Stimulated activated CD8-positive, alpha-beta memory T cell treated with anti-CD3 and anti-CD28 coated beads, Interleukin-4, amount 100 ng/mL, for 4 hours (primary cell): ENCODE data around the gene DPT.

Experiments used
- DNase-seq, 2 donors: peaks; one replicate each; pipeline ENCODE4 v3.0.0-alpha.2; 2020; ENCODE audit warnings: low read depth in 2 of 2, low spot score in 1 of 2

Gene DPT

DNA sequence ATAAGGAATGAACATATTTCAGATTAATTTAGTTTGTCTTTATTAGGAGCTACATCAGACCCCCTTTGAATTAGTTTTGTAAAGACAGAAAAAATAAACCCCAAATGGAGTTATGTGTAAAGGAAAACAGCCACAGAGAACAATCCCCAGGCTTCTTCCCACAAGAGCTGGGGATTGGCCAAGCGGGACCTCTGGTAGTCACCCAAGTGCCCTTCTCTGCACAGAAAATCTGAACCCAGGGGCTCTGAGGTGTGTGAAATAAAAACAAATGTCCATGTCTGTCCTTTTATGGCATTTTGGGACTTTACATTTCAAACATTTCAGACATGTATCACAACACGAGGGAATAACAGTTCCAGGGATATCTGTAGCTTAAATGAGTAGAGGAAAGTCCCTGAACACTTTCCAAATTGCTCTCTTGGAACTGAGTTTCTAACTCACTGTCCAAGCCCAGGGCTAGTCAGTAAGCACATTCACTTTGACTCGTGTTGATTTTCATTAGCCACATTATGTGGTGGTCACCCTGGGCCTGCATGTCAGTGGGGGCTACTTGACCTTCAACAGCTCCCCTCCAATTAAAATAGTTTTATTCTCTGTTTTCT, 22.5 kb downstream of the DPT start:
- no peak for DNase-seq

DNA sequence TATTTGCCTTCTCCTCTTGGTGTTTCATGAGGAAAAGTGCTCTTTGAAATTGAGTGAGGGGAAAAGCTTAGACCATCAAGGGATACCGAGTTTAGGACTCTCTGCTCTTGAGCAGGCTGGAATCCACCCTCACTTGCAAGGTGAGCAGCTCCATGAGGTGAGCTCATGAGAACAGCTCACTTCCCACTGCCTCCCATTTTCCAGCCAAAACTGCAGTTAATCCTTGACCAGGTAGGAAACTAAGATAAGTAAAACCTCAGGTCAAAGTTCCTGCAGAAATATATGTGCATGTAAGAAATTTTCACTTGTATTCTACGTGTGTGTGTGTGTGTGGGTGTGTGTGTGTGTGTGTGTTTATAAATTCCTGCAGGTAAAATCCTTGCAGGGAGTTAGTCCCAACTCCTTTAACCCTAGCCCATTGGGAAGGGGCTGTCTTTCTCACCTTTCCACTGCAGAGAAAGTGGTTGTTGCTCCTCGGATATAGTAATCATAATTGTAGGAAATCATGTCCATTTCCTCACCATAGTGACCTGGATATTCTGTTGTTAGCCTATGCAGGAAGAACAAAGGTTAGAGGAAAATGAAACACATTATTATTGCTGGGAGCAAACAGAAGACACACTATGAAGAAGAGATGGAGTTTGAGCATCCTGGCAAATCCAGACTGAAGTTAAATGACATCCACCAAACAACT, 28.3 kb downstream of the DPT start:
- DNase-seq = no peak

DNA sequence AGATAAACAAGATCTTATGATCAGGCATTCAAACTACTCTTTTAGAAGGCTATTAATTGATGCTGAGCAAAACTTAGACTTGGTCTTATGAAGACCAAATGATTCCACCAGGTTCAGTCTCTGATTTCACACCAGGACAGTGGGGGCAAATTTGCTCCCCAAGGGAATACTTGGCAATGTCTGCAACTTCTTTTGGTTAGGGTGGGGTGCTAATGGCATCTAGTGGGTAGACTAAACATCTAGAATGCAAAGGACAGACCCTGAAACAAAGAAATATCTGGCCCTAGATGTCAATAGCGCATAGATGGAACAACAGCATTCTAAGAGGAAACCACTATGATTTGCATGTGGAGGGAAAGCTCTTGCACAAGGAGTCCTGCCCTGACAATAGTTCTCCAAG, 30.6 kb downstream of the DPT start:
- no peak for DNase-seq

DNA sequence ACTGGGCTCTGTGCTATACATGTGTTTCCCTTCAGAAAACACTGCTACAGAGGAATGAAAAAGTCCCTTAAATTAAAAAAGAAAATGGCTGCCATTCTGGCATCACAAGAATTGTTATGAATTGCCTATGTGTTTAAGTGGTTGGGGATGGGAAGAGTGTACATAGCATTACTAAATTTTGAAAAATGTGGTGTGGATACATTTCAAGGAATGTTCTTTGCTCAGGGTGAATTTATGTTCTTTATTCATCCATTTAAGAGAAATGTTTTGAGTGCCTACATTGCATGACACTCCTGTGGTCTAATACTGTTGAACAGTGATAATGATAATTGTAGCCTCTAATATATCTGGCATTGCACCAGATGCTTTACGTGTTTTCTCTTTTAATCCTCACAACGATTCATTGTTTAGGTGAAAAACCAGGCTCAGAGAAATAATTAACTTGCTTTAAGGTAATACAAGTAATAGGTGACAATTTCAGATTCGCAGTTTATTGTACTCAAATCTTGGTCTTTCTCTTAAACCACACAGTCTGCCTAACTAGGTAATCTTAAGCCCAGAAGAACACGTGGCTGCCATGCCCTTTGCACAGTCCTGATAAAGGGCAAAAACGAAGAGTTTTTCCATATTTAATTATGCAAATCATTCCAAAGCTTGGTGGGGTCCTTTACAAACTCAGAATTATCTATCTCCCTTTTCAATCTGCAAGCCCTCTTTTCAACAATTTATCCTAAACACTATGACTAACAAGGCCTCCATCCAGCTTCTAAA, 31.5 kb downstream of the DPT start:
- DNase-seq = no peak

DNA sequence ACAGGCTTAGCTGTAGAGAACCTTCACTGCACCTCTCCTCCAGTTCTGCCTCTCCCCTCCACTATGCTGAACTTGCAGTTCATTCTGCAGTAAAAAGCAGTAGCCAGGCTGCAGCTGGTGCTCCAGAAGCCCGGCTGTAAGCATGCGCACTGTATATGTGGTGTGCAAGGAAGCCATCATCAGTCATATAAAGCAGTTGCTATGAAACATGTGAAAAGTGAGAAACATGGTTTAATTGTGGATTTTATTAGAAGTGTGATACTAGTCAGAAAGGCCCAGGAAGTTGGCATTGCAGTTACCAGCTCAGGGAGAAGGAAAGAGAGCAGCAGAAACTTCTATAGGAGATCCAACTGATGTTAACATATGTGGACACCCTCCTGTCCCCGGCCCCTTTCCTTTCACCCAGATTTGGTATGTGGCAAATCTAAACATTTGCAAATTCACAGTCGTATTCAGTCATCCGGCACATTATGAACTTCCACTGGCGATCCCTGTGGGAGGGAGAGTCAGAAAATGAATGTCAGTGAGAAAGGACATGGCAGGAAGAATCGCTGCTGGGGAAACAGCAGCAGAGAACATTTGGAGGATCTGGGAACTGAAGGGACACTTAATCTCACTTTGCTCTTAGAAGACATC, 32.8 kb downstream of the DPT start:
- DNase-seq = no peak

DNA sequence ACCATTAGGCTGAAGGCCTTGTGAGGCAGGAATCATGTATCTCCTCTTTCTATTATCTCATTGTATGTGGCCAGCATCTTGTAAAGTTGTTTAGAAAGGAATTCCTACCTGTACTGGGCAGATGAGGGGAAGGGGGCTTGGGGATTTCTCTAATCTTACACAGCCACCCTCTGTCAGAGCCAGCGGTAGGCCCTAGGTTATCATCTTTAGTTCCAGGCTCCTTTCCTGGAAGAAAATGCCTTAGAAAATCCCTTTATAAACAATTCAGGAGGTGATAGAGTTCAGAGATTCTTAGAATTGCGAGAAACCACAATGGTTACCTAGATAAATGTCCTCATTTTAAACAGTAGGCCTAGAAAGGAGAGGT, 35.2 kb downstream of the DPT start:
- DNase-seq = no peak

DNA sequence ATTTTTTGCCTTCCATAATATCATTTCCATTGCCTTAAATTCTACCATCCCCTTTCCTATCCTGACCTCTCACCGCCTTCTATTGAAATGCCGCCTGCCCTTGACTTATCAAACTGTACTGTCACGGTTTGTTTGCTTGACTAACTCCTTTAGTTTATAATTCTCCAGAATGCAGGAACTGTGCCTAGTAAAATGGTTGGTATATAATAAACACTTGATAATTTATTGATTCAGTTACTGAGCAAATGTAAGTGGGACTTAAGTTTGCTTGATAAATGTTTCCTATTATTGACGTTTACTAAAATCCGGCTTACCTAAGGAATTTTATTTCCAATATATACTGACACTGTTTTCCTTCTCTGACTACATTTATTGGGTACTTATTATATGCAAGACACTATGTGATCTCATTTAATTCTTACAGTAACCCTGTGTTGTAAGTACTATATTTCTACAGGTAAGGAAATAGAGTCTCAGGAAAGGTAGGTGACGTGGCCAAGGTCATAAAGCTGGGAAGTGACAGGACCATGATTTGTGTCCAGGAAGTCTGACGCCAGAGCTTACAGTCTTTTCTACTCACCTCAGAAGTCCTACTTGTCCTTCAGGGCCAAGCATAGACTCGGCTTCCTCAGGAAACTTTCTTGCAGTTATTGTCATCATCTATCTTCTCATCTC, 35.7 kb downstream of the DPT start:
- no peak for DNase-seq

DNA sequence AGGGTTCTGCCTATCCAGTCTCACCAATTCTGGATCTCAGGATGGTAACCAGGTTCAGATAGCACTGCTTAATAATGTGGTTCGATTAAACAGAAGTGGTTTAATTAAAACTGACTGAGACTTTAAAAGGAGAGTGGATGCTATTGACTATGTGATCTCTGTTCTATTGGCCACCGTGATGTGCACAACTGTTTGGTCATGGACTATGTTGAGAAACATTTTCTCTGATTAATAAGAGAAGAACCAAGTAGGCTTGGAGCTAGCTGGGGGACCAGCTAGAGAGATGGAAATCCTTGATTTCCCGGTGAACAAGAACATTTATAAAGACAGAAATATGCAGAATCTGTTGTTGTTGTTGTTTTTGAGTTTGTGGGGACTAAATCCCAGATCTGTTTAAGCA, 36.5 kb downstream of the DPT start:
- no peak for DNase-seq

DNA sequence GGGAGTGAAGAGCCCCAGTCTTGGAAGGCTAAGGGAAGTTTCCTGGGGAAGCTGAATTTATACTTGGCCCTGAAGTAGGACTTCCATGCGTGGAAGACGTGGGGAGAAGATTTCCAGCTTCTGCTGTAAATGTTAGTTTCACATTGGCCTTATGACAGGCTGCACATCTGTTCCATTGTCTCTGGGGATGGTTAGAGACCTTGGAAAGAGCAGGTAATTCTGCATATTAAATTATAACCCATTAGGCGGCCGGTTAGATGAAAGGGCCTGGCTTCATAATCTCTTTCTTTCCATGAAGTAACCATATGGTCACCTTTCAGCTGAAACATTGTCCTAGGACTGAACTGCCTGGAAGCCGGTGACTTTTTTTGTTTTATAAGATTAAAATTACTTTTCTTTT, 37.5 kb downstream of the DPT start:
- no peak for DNase-seq

DNA sequence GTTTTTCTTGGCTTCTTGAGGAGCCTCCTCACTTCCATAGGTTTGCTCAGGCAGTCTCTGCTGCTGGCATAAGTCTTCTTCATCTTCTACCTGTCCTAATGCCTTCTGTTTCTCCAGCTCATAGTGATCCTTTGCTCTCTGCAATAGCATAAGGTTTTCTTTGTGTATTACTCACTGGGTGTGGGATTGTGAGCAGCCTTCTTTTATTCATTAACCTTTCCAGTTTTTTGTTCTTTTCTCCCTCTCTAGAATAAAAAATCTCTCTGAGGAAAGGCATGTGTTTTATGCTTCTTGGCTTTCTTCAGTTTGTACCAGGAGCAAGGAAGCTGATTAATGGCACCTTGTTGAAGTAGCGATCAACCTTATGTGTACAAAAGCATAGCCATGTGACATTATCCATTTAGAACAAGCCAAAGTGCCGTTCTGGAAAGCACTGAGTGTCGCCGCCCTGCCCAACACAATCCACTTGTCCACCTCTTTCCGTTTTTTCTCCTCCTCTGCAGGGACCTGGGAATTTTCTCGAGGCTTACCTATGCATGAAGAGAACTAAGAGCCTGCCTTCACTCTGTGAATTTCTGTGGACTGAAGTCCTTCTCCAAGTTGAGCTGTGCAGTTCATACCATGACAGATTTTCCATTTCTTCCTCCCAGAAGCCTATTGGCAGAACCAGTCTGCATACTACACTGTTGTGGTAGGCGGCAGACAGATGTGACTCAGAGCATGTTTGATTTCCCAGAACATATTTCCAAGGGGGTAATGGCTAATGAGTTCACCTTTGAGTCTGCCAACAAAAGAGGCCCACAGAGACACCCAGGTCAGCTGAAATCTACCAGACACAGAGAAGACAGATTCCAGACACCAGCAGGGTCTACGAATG, 39.0 kb downstream of the DPT start:
- no peak for DNase-seq

DNA sequence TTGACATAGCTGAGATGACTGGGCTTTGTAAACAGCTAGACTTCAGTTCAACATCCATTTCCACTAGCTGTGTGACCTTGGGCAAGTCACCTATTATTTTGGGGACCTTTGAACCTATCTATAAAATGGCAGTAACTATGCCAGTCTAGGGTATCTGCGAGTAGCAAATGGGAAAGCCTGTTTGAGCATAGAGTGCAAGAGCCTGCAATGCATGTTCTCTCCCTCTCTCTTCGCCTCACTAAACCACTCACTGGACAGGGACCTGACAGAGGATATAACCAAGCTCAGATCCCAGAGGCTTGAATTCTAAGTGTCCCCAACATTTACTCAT, 39.7 kb downstream of the DPT start:
- DNase-seq = no peak

DNA sequence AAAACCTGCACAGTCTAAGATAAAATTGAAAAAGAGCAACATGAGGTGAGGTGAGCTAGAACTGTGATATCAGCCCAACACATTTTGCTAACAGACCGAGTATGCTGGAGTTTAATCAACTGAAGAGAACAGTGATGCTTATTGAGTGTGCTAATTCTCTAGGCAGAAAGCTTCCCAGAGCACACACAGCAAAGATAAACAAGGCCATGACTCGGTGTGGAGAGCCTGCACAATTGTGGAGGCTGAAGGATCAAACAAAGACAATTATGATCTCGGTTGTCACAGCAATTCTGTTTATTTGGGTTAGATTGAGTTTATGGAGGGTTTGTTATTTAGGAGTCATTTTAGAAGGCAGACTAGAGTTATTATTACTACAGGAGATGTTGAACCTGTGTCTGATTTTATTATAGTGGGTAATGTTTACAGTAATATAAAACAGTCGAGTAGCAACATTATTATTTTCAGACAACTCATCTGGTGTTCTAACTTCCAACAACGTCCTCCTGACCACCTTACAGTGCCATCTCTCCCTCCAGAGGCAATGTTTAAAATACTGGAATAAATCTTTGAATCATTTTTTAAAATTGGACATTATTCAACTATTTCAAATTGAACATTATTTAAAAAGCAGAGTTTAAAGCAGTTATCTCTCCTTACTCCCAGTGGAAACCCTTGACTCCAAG, 40.2 kb downstream of the DPT start:
- no peak for DNase-seq

DNA sequence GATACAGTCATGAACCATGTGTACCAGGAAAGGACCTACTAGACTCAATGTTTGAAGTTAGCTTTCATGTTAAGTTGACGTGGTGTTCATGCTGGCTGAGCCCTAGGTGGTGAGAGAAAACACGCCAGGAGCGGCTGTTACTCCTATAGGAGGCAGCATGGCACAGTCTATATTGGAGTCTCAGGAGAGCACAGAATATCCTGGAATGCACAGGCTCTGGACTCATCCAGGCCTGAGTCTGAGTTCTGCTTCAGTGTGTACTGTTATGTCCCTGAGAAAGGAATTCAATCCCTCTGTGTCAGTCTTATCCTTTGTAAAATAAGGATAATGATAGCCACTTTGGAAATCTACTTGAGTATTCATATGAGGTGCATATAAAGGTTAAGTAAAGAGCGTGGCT, 41.2 kb downstream of the DPT start:
- DNase-seq = no peak

DNA sequence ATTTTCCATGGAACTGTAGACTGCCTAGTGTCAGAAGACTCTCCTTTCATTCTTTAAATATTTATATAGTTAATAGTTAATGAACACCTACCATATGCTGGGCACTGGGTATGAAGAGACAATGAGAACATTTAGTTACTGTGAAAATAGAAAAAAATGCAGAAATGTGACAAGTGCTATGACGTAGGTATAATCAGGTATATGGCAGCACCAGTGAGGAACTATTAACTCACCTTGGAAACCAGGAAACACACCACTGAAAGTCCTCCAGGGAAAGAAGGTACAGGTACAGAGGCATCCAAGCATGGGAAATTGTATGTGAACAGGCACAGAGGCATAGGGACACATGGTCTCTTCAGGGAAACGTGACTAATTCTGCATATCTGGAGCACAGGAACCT, 42.3 kb downstream of the DPT start:
- no peak for DNase-seq

DNA sequence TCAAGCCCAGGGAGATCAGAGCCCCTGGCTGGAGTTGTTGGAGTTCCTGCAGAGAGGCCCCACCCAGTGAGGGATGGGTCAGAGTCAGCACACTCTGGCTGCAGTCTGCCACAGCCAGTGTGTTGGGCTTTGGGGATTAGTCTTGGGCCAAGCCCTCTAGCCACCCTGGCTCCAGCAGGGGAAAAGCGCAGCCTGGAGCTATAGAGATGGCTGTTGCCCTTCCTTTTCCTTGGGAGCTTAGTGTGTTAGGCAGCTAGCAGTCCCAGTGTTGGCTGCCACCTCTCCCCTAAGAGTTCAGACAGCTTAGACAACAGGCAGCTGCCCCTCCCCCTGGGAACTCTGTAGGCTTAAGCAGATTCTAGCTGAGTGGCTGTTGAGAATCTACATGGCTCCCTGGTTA, 45.1 kb downstream of the DPT start:
- DNase-seq = no peak

DNA sequence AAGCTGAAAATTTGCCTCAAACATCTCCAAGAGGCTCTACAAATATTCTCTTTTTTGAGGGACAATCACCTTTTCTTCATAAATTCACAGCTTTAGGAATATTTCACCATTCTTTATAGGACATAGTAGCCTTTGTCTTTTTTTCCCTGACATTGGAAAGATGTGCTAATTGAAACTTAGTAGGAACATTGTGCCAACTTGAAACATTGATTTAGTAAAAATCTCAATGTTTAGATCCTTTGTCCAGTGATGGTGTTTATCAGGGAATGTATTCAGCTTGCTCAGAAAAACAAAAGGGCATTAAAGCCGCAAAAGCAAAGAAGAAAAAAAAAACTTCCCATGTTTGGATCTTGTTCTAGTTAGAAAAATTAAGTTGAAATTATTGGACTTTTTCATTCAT, 52.1 kb downstream of the DPT start:
- no peak for DNase-seq

DNA sequence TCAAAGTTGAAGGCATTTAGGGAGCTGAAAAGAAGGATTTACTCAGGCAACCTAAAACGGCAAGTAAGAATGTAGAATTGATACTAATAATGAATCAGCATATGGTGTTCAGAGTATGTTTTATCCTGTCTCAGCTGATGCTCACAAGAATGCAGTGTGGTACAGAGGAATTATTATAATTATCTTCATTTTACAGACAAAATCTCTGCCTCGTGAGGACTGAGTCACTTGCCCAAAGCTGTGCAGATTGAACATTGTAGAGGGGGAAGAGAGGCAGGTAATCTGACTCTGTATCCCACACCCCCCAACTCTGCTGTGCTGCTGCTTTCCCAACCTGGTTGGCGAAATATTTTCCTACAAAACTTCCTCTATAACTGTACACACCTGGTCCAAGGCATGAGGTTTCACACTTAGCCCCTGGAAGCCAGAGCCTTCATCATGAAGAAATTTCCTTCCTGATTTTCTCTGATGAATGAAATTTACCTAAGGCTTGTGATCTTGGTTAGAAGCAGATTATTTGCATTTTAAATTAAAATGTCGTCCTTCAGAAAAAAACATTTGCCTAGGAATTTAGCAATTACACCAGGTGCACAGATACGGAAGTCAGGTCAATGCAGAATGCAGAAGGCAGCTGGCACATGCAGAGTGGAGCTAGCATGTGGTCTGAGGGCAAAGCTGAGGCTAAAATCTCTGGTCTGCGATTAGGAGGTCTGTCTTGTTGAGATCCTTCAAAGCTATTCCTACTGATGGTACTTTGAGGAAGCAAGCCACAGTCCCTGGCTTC, 52.8 kb downstream of the DPT start:
- DNase-seq = no peak

DNA sequence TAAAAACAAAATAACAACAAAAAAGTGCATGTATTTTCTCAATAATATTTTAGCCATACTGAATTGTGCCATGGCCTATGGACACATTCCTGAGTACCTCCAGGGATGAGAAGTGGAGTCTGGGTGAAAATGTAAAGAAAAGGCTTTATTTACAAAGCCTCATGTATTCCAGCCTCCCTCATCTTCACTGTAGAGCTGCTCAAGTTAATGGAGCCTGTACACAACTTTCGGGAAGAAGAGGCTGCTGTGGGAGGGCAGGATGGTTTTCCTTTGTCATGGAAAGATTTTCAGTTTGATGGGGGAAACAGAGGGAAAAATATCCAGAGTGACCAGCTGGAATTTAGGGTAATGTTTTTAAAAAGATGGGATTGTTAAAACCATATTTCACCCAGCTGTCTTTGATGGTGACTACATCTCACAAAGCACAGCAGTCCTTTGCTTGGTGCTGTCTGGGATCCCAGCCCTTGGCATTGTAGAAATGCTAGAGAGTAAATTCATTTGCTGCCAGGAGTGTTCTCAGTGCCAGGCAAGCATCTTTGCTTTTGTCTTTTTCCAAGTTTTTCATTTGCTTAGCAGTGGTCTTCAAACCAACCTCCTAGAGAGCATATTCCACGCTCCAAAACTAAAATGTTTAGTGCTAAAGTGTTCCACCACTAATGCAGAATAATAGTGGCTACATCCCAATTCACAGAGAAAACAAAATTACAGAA, 54.9 kb downstream of the DPT start:
- DNase-seq = no peak

DNA sequence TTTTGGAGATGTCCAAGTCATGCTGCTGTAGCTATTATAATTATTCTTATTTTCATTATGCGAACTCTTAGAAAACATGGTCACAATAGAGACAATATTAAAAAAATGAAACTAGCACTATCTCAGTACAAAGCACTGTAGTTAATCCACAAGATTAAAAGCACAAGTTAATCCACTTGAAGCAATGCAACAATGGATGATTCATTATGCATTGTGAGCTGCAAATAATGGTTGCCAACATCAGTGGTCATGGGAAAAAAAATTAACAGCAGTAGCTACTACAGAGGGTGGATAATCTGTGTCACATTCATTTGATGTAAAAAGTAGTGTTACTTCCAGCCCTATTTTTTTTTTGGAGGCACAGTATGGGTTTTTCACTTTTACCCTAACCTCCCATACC, 56.7 kb downstream of the DPT start:
- no peak for DNase-seq
